ENCODE results near the gene CRIP2. TPM values are rescaled to one million over a fixed set of nuclear protein-coding genes. Genes with fewer than 3 reads are reported as not detected.

CRIP2 gene
- polyA plus RNA-seq (ENCODE audit: insufficient read length in 3 of 3) = 100 to 1,000 TPM in 2 of 3 donors, 10 to 100 TPM in 1; 86.2 to 165 (median 146) TPM
- long read RNA-seq, donor 1, transcript CRIP2-201 (8 exons, 1,857 nt) = major isoform, 51 of 63 reads
- long read RNA-seq, donor 1, partial matches to known transcripts = 7 of 63 reads
- long read RNA-seq, donor 1, other reads (novel, unspliced or antisense) = 0 of 63 reads
- long read RNA-seq, donor 2, transcript CRIP2-201 (8 exons, 1,857 nt) = major isoform, 55 of 72 reads
- long read RNA-seq, donor 2, partial matches to known transcripts = 15 of 72 reads
- long read RNA-seq, donor 2, other reads (novel, unspliced or antisense) = 0 of 72 reads
- long read RNA-seq, donor 3, transcript CRIP2-201 (8 exons, 1,857 nt) = major isoform, 106 of 143 reads
- long read RNA-seq, donor 3, transcript CRIP2-205 (8 exons, 1,893 nt) = minor isoform, 7 of 143 reads
- long read RNA-seq, donor 3, partial matches to known transcripts = 26 of 143 reads
- long read RNA-seq, donor 3, other reads (novel, unspliced or antisense) = 0 of 143 reads
- long read RNA-seq, donor 4, transcript CRIP2-201 (8 exons, 1,857 nt) = major isoform, 60 of 66 reads
- long read RNA-seq, donor 4, partial matches to known transcripts = 0 of 66 reads
- long read RNA-seq, donor 4, other reads (novel, unspliced or antisense) = 0 of 66 reads
- long read RNA-seq, donor 5 = 0 reads
- long read RNA-seq, donor 6, transcript CRIP2-201 (8 exons, 1,857 nt) = major isoform, 50 of 94 reads
- long read RNA-seq, donor 6, partial matches to known transcripts = 38 of 94 reads
- long read RNA-seq, donor 6, other reads (novel, unspliced or antisense) = 0 of 94 reads
- long read RNA-seq, donor 7, transcript CRIP2-201 (8 exons, 1,857 nt) = major isoform, 75 of 95 reads
- long read RNA-seq, donor 7, partial matches to known transcripts = 15 of 95 reads
- long read RNA-seq, donor 7, other reads (novel, unspliced or antisense) = 0 of 95 reads
- long read RNA-seq, donor 8 = 0 reads
- long read RNA-seq, donor 9, transcript CRIP2-201 (8 exons, 1,857 nt) = major isoform, 78 of 103 reads
- long read RNA-seq, donor 9, transcript CRIP2-205 (8 exons, 1,893 nt) = minor isoform, 5 of 103 reads
- long read RNA-seq, donor 9, partial matches to known transcripts = 18 of 103 reads
- long read RNA-seq, donor 9, other reads (novel, unspliced or antisense) = 0 of 103 reads
- long read RNA-seq, donor 10, transcript CRIP2-201 (8 exons, 1,857 nt) = major isoform, 63 of 67 reads
- long read RNA-seq, donor 10, partial matches to known transcripts = 0 of 67 reads
- long read RNA-seq, donor 10, other reads (novel, unspliced or antisense) = 0 of 67 reads
- long read RNA-seq, donor 11, transcript CRIP2-201 (8 exons, 1,857 nt) = major isoform, 54 of 60 reads
- long read RNA-seq, donor 11, partial matches to known transcripts = 0 of 60 reads
- long read RNA-seq, donor 11, other reads (novel, unspliced or antisense) = 0 of 60 reads
- long read RNA-seq, donor 12, transcript CRIP2-201 (8 exons, 1,857 nt) = major isoform, 43 of 43 reads
- long read RNA-seq, donor 12, partial matches to known transcripts = 0 of 43 reads
- long read RNA-seq, donor 12, other reads (novel, unspliced or antisense) = 0 of 43 reads
- long read RNA-seq, donor 13 = 0 reads
- long read RNA-seq, donor 14, transcript CRIP2-201 (8 exons, 1,857 nt) = major isoform, 71 of 82 reads
- long read RNA-seq, donor 14, transcript CRIP2-205 (8 exons, 1,893 nt) = minor isoform, 5 of 82 reads
- long read RNA-seq, donor 14, partial matches to known transcripts = 5 of 82 reads
- long read RNA-seq, donor 14, other reads (novel, unspliced or antisense) = 0 of 82 reads
- long read RNA-seq, donor 15, transcript CRIP2-201 (8 exons, 1,857 nt) = major isoform, 28 of 36 reads
- long read RNA-seq, donor 15, partial matches to known transcripts = 7 of 36 reads
- long read RNA-seq, donor 15, other reads (novel, unspliced or antisense) = 0 of 36 reads
- long read RNA-seq, donor 16, transcript CRIP2-201 (8 exons, 1,857 nt) = major isoform, 192 of 231 reads
- long read RNA-seq, donor 16, transcript CRIP2-204 (7 exons, 1,373 nt) = minor isoform, 6 of 231 reads
- long read RNA-seq, donor 16, transcript CRIP2-205 (8 exons, 1,893 nt) = minor isoform, 11 of 231 reads
- long read RNA-seq, donor 16, partial matches to known transcripts = 13 of 231 reads
- long read RNA-seq, donor 16, other reads (novel, unspliced or antisense) = 6 of 231 reads

GRCh38 chr14:105474483-105475268 lies at the start of gene CRIP2:
Gene CRIP2, plus strand, starts transcription at chr14:105474821. Its CDS starts 42 bp downstream, at chr14:105474863.
- DNase-seq (ENCODE audit: extremely low read depth in 1 of 11, low read depth in 9 of 11, low spot score in 4 of 11) = no peak

- no peak for DNase-seq (ENCODE audit: extremely low read depth in 1 of 11, low read depth in 9 of 11, low spot score in 4 of 11)
Measured at GRCh38 chr14:105424861-105425260, 49.8 kb upstream of the CRIP2 start.

- no peak for DNase-seq (ENCODE audit: extremely low read depth in 1 of 11, low read depth in 9 of 11, low spot score in 4 of 11)
Measured at GRCh38 chr14:105425823-105426247, 48.8 kb upstream of the CRIP2 start.

GRCh38 chr14:105426416-105427130 lies 48.0 kb upstream of the CRIP2 start:
- no peak for DNase-seq (ENCODE audit: extremely low read depth in 1 of 11, low read depth in 9 of 11, low spot score in 4 of 11)

GRCh38 chr14:105427412-105427811 lies 47.2 kb upstream of the CRIP2 start:
- DNase-seq (ENCODE audit: extremely low read depth in 1 of 11, low read depth in 9 of 11, low spot score in 4 of 11) = no peak

GRCh38 chr14:105427936-105428485 lies 46.6 kb upstream of the CRIP2 start:
- DNase-seq (ENCODE audit: extremely low read depth in 1 of 11, low read depth in 9 of 11, low spot score in 4 of 11) = no peak

GRCh38 chr14:105430042-105430441 lies 44.6 kb upstream of the CRIP2 start:
- no peak for DNase-seq (ENCODE audit: extremely low read depth in 1 of 11, low read depth in 9 of 11, low spot score in 4 of 11)

- DNase-seq (ENCODE audit: extremely low read depth in 1 of 11, low read depth in 9 of 11, low spot score in 4 of 11) = no peak
Measured at GRCh38 chr14:105430565-105430964, 44.1 kb upstream of the CRIP2 start.

GRCh38 chr14:105431256-105431655 lies 43.4 kb upstream of the CRIP2 start:
- no peak for DNase-seq (ENCODE audit: extremely low read depth in 1 of 11, low read depth in 9 of 11, low spot score in 4 of 11)

GRCh38 chr14:105432657-105433056 lies 42.0 kb upstream of the CRIP2 start:
- no peak for DNase-seq (ENCODE audit: extremely low read depth in 1 of 11, low read depth in 9 of 11, low spot score in 4 of 11)

- no peak for DNase-seq (ENCODE audit: extremely low read depth in 1 of 11, low read depth in 9 of 11, low spot score in 4 of 11)
Measured at GRCh38 chr14:105433161-105433605, 41.4 kb upstream of the CRIP2 start.

- no peak for DNase-seq (ENCODE audit: extremely low read depth in 1 of 11, low read depth in 9 of 11, low spot score in 4 of 11)
Measured at GRCh38 chr14:105436402-105436801, 38.2 kb upstream of the CRIP2 start.

GRCh38 chr14:105436891-105437722 lies 37.5 kb upstream of the CRIP2 start:
- no peak for DNase-seq (ENCODE audit: extremely low read depth in 1 of 11, low read depth in 9 of 11, low spot score in 4 of 11)

GRCh38 chr14:105437723-105438500 lies 36.7 kb upstream of the CRIP2 start:
- no peak for DNase-seq (ENCODE audit: extremely low read depth in 1 of 11, low read depth in 9 of 11, low spot score in 4 of 11)
